Breast epithelium (tissue), 4 donors: ENCODE measurements around the gene NAT9. TPM values are rescaled to one million over a fixed set of nuclear protein-coding genes. Genes with fewer than 3 reads are reported as not detected.

ENCODE experiments used
- DNase-seq, 2 donors: peaks; one replicate each; pipeline ENCODE4 v3.0.0-alpha.2; 2019; ENCODE audit warnings: low spot score in 2 of 2
- H3K27ac ChIP-seq, 2 donors: fragments of 200-600 bp; sonication (generic) in 1 of 2; one replicate each; pipeline ENCODE4 v1.5.1; 2016 to 2019; ENCODE audit warnings: mild to moderate bottlenecking in 1 of 2
- H3K27me3 ChIP-seq, 2 donors: fragments of 200-600 bp; sonication (generic) in 1 of 2; one replicate each; pipeline versions ENCODE4 v1.5.1 to v1.6.0; 2017 to 2019; ENCODE audit warnings: control low read depth in 1 of 2, mild to moderate bottlenecking in 1 of 2
- H3K36me3 ChIP-seq: fragments of 200-600 bp; one replicate; pipeline ENCODE4 v1.5.1; 2019
- H3K4me1 ChIP-seq, 2 donors: fragments of 200-600 bp; sonication (generic); one replicate each; pipeline ENCODE4 v1.5.1; 2016 to 2019; ENCODE audit warnings: control low read depth in 1 of 2
- H3K4me3 ChIP-seq, 3 donors: fragments of 200-600 bp; sonication (generic); 1 replicate in 2 of 3; 2 replicates in 1 of 3; pipeline ENCODE4 v1.5.1; 2016 to 2019; ENCODE audit warnings: mild to moderate bottlenecking in 3 of 3, moderate library complexity in 2 of 3
- H3K9me3 ChIP-seq, 2 donors: fragments of 200-600 bp; sonication (generic) in 1 of 2; one replicate each; pipeline ENCODE4 v1.5.1; 2016 to 2019; ENCODE audit warnings: control low read depth in 1 of 2
- CTCF ChIP-seq, 3 donors: fragments of 450-650 bp; IDR thresholded peaks; one replicate each; pipeline ENCODE4 v1.5.1; 2016 to 2017; ENCODE audit warnings: antibody characterized with exemption in 3 of 3, mild to moderate bottlenecking in 3 of 3, moderate library complexity in 3 of 3
- POLR2A ChIP-seq: fragments of 450-650 bp; IDR thresholded peaks from one replicate; pipeline ENCODE4 v1.6.1; 2016; ENCODE audit warnings: antibody characterized with exemption, mild to moderate bottlenecking, moderate library complexity
- POLR2AphosphoS5 ChIP-seq, 3 donors: sonication (generic); formaldehyde crosslinking; IDR thresholded peaks; one replicate each; pipeline ENCODE4 v1.6.1; 2017; ENCODE audit warnings: antibody characterized with exemption in 3 of 3
- intact Hi-C: fragments of 100-400 bp; cut with DNase I; formaldehyde crosslinking; loops from one replicate; pipeline ENCODE4 v1.15.1; 2023; ENCODE audit warnings: low total_unique reads
- total RNA-seq, 3 donors: library from RNA; depleted of rRNA; stranded (reverse); fragments of >200 nt; gene quantifications; one replicate each; pipeline ENCODE4 v1.1.0, GENCODE V29; 2016

NAT9 gene
- total RNA-seq, 3 donors from 2014 or later: 20.6 to 41.3 (median 40.0) TPM

- intact Hi-C loops: no loop called here
- DNase-seq: no peak
- Histone ChIP-seq H3K36me3 (no peaks in the 10 kb centered on the region), H3K4me1 (peaks cover 0 to 13% of the 10 kb centered on the region in 2 donors), H3K27me3 (no peaks in the 10 kb centered on the region), H3K4me3 (no peak overlapping the region), H3K9me3 (no peaks in the 10 kb centered on the region), H3K27ac (peak overlapping the region; percentile 62 to 89)
- no peak for TF ChIP-seq CTCF (IDR thresholded peaks at IDR 0.05)
- TF ChIP-seq POLR2AphosphoS5 (IDR thresholded peaks at IDR 0.05): no peak
- TF ChIP-seq POLR2A: no peak
Observed at GRCh38 chr17:74752415-74752814, 23.7 kb downstream of the NAT9 start.

- H3K27me3 ChIP-seq: no peaks in the 10 kb centered on the region
- peak overlapping the region; percentile 81 to 93 (median 90) for H3K4me3 ChIP-seq
- no peaks in the 10 kb centered on the region for H3K36me3 ChIP-seq
- H3K27ac ChIP-seq: peak overlapping the region; percentile 82 to 89
- no peaks in the 10 kb centered on the region for H3K9me3 ChIP-seq
- peaks cover 0 to 4% of the 10 kb centered on the region in 2 donors for H3K4me1 ChIP-seq
- intact Hi-C loops: no loop called here
- peak in 1 of 3 donors; percentile 56 for TF ChIP-seq POLR2AphosphoS5 (IDR thresholded peaks at IDR 0.05)
- TF ChIP-seq CTCF (IDR thresholded peaks at IDR 0.05): no peak
- DNase-seq: peak in 1 of 2 donors; percentile 65
Observed at GRCh38 chr17:74750327-74751069, 25.6 kb downstream of the NAT9 start.

- H3K9me3 ChIP-seq: no peaks in the 10 kb centered on the region
- intact Hi-C loops: no loop called here
Observed at GRCh38 chr17:74750039-74750326, 26.2 kb downstream of the NAT9 start.

GRCh38 chr17:74749279-74750038 is 26.7 kb downstream of the NAT9 start:
- intact Hi-C loops: loop anchor here (2.0 kb wide), 1 partner anchor 121 kb away; no protein-coding TSS in a partner anchor
- H3K4me1 ChIP-seq: peaks cover 0 to 4% of the 10 kb centered on the region in 2 donors
- no peaks in the 10 kb centered on the region for H3K36me3 ChIP-seq
- peak overlapping the region; percentile 82 to 89 for H3K27ac ChIP-seq
- TF ChIP-seq POLR2A (no peak), POLR2AphosphoS5 (IDR thresholded peaks at IDR 0.05) (no peak), CTCF (IDR thresholded peaks at IDR 0.05) (no peak)
- no peak for DNase-seq
- no peaks in the 10 kb centered on the region for H3K27me3 ChIP-seq
- H3K9me3 ChIP-seq: no peaks in the 10 kb centered on the region
- peak overlapping the region; percentile 81 to 93 (median 90) for H3K4me3 ChIP-seq

More at GRCh38 chr17:74750039-74750326, 26.2 kb downstream of the NAT9 start:
- Histone ChIP-seq H3K27me3 (no peaks in the 10 kb centered on the region), H3K27ac (peak overlapping the region; percentile 82 to 89), H3K4me1 (peaks cover 0 to 4% of the 10 kb centered on the region in 2 donors), H3K4me3 (peak overlapping the region; percentile 81 to 93 (median 90)), H3K36me3 (no peaks in the 10 kb centered on the region)
- TF ChIP-seq POLR2AphosphoS5 (IDR thresholded peaks at IDR 0.05): no peak
- no peak for TF ChIP-seq CTCF (IDR thresholded peaks at IDR 0.05)
- TF ChIP-seq POLR2A: no peak
- no peak for DNase-seq
